GM12878 (cell line): Measurements from ENCODE around the gene C12orf43. TPM values are rescaled to one million over a fixed set of nuclear protein-coding genes. Genes with fewer than 3 reads are reported as not detected.

ENCODE experiments used
- CTCF ChIP-seq, 3 experiments: IDR thresholded peaks in 2 of 3; conservative IDR thresholded peaks in 1 of 3; 2 replicates each; pipeline ENCODE4 v1.5.1; 2011; ENCODE audit warnings: low read depth in 3 of 3, low read length in 3 of 3, mild to moderate bottlenecking in 3 of 3, control low read depth in 2 of 3, moderate library complexity in 2 of 3, inconsistent platforms in 1 of 3, mixed read lengths in 1 of 3; ENCODE audit not compliant: control insufficient read depth in 2 of 3, insufficient read depth in 1 of 3; ENCODE audit errors: extremely low read depth in 1 of 3
- EP300 ChIP-seq, 2 experiments: fragments of 150-350 bp in 1 of 2; IDR thresholded peaks; 2 replicates each; pipeline ENCODE4 v1.6.1; 2011 to 2012; ENCODE audit warnings: low read depth in 2 of 2, low read length in 2 of 2, borderline replicate concordance in 1 of 2, improper control_type of control experiment in 1 of 2, inconsistent platforms in 1 of 2; ENCODE audit not compliant: control insufficient read depth in 1 of 2
- IKZF2 ChIP-seq, 2 experiments: fragments of 450-650 bp; IDR thresholded peaks; 2 replicates each; pipeline ENCODE4 v1.6.1; 2017; ENCODE audit warnings: mild to moderate bottlenecking in 2 of 2, moderate library complexity in 2 of 2
- KLF5 ChIP-seq: fragments of 450-650 bp; IDR thresholded peaks from 2 replicates; pipeline ENCODE4 v1.6.1; 2014; ENCODE audit warnings: mild to moderate bottlenecking; ENCODE audit not compliant: partially characterized antibody
- LARP7 ChIP-seq: fragments of 450-650 bp; IDR thresholded peaks from 2 replicates; pipeline ENCODE4 v1.6.1; 2017; ENCODE audit warnings: mild to moderate bottlenecking
- MEF2B ChIP-seq: fragments of 450-650 bp; IDR thresholded peaks from 2 replicates; pipeline ENCODE4 v1.6.1; 2018; ENCODE audit warnings: mild to moderate bottlenecking, moderate library complexity; ENCODE audit not compliant: partially characterized antibody, poor library complexity, severe bottlenecking
- NKRF ChIP-seq: fragments of 450-650 bp; conservative IDR thresholded peaks from 2 replicates; pipeline ENCODE4 v1.6.1; 2017; ENCODE audit warnings: mild to moderate bottlenecking, moderate library complexity
- PAX8 ChIP-seq: fragments of 450-650 bp; IDR thresholded peaks from 2 replicates; pipeline ENCODE4 v1.6.1; 2017; ENCODE audit warnings: mild to moderate bottlenecking, moderate library complexity
- POLR2AphosphoS5 ChIP-seq: IDR thresholded peaks from 2 replicates; pipeline ENCODE4 v1.6.1; 2011; ENCODE audit warnings: mild to moderate bottlenecking, low read length, inconsistent platforms
- SRF ChIP-seq, 2 experiments: IDR thresholded peaks; 2 replicates each; pipeline ENCODE4 v1.6.1; 2011; ENCODE audit warnings: low read depth in 2 of 2, low read length in 2 of 2, mild to moderate bottlenecking in 1 of 2, moderate library complexity in 1 of 2
- ZNF207 ChIP-seq: fragments of 450-650 bp; IDR thresholded peaks from 2 replicates; pipeline ENCODE4 v1.6.1; 2014; ENCODE audit warnings: antibody characterized with exemption, mild to moderate bottlenecking, borderline replicate concordance
- ZZZ3 ChIP-seq: IDR thresholded peaks from 2 replicates; pipeline ENCODE4 v1.6.1; 2011; ENCODE audit warnings: low read depth; ENCODE audit not compliant: control insufficient read depth, insufficient read length
- polyA plus RNA-seq, 11 experiments: library from polyadenylated mRNA; depleted of rRNA in 4 of 11; unstranded in 6 of 11; stranded (reverse) in 5 of 11; fragments of >200 nt; fragmentation: Nextera tagmentation in 4 of 11; fragmentation: Illumina TruSeq in 1 of 11; extraction: Ambion mirVana in 4 of 11; extraction: Trizol in 1 of 11; gene quantifications; 1 replicate in 1 of 11; 2 replicates in 10 of 11; pipeline versions ENCODE4 v1.2.1 to v1.2.3, GENCODE V29; 2011 to 2016; ENCODE audit warnings: inconsistent platforms in 2 of 11, missing spikeins in 2 of 11, low read depth in 1 of 11
- total RNA-seq, 4 experiments: library from RNA; depleted of rRNA in 3 of 4; stranded (reverse); fragments of >200 nt in 3 of 4; fragmentation: Illumina TruSeq in 1 of 4; extraction: Trizol in 1 of 4; gene quantifications; 2 replicates each; pipeline versions ENCODE4 v1.2.1 to v1.2.3, GENCODE V29; 2013 to 2021
- TF ChIP-seq, protein P1 (sequence below): fragments of 450-650 bp; IDR thresholded peaks from 2 replicates; pipeline ENCODE4 v1.6.1; 2018; ENCODE audit warnings: borderline replicate concordance, mild to moderate bottlenecking; ENCODE audit not compliant: partially characterized antibody
- TF ChIP-seq, protein P2 (sequence below): fragments of 450-650 bp; IDR thresholded peaks from 2 replicates; pipeline ENCODE4 v1.6.1; 2017; ENCODE audit warnings: mild to moderate bottlenecking, low read depth, inconsistent platforms; ENCODE audit not compliant: poor library complexity, severe bottlenecking

C12orf43 gene
- total and polyA plus RNA-seq, 10 of the 15 experiments (the other 5 are each of a cell fraction or from before 2014, with no cell fraction given), result 7.5 to 30.8 (median 21.3) TPM

DNA sequence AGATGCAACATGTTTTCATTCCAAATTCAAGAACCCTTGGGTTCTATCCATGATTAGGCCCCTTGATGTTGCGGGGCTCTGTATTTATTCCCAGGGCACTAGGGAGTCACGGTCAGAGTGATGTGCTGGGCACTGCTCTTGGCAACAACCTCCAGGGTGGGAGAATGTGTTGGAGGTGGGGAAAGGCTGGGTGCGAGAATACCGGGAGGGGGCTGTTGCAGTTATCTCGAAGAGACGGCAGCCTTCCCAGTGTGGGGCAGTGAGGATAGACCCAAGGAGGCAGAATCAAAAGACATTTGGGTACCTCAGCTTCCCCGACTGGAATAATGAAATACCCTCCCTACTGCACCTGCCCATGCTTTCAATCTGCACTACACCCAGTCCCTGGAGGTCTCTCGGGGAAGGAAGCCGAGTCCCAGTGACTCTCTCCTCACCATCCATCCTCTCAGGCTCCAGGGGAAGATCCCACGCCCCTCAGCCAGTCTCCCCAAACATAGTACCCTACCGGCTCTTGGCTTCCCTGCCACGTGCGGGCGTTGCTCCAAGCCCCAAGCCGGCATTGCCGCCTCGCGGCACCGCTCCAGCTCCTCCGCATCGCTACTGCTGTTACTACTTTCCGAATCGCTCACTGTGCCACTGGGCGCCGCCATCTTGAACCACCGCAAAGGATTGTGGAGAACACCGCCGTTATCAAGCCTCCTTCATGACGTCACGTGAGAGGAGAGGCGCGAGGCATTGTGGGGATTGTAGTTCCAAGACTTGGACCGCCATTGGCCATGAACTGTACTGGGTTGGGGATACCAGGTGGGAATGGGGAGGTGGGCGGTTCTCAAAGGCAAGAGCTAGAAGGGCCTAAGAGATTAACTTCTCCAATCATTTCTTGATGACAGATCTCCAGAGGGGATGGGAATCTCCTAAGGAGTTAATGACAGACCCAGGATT, at the start of gene C12orf43 (continued):
- TF ChIP-seq, protein P1, sequence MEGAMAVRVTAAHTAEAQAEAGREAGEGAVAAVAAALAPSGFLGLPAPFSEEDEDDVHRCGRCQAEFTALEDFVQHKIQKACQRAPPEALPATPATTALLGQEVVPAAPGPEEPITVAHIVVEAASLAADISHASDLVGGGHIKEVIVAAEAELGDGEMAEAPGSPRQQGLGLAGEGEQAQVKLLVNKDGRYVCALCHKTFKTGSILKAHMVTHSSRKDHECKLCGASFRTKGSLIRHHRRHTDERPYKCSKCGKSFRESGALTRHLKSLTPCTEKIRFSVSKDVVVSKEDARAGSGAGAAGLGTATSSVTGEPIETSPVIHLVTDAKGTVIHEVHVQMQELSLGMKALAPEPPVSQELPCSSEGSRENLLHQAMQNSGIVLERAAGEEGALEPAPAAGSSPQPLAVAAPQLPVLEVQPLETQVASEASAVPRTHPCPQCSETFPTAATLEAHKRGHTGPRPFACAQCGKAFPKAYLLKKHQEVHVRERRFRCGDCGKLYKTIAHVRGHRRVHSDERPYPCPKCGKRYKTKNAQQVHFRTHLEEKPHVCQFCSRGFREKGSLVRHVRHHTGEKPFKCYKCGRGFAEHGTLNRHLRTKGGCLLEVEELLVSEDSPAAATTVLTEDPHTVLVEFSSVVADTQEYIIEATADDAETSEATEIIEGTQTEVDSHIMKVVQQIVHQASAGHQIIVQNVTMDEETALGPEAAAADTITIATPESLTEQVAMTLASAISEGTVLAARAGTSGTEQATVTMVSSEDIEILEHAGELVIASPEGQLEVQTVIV, result no peak
- TF ChIP-seq KLF5 (peak; percentile 41), POLR2AphosphoS5 (peak; percentile 85), IKZF2 (IDR thresholded peaks at IDR 0.05) (no peak), MEF2B (no peak), CTCF (IDR thresholded peaks at IDR 0.05 in 2 of 3, conservative IDR thresholded peaks at IDR 0.05 in 1 of 3; ENCODE audit: control insufficient read depth in 2 of 3, extremely low read depth in 1 of 3, insufficient read depth in 1 of 3, low read depth in 3 of 3, low read length in 3 of 3) (no peak), NKRF (peak; percentile 80), EP300 (IDR thresholded peaks at IDR 0.05; ENCODE audit: borderline replicate concordance in 1 of 2, control insufficient read depth in 1 of 2, low read depth in 2 of 2, low read length in 2 of 2) (no peak), ZZZ3 (no peak), ZNF207 (no peak; the same call in 1 of the 2 replicates), SRF (IDR thresholded peaks at IDR 0.05; ENCODE audit: low read depth in 2 of 2, low read length in 2 of 2) (0 out of 4 replicates have a peak, but pooled peaks of 1 of the 2 experiments have one; percentile 34), PAX8 (no peak), LARP7 (no peak; the same call in 1 of the 2 replicates)
- TF ChIP-seq, protein P2, sequence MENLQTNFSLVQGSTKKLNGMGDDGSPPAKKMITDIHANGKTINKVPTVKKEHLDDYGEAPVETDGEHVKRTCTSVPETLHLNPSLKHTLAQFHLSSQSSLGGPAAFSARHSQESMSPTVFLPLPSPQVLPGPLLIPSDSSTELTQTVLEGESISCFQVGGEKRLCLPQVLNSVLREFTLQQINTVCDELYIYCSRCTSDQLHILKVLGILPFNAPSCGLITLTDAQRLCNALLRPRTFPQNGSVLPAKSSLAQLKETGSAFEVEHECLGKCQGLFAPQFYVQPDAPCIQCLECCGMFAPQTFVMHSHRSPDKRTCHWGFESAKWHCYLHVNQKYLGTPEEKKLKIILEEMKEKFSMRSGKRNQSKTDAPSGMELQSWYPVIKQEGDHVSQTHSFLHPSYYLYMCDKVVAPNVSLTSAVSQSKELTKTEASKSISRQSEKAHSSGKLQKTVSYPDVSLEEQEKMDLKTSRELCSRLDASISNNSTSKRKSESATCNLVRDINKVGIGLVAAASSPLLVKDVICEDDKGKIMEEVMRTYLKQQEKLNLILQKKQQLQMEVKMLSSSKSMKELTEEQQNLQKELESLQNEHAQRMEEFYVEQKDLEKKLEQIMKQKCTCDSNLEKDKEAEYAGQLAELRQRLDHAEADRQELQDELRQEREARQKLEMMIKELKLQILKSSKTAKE, result no peak
